ENCODE measurements around the gene GPR62.

GPR62 gene

DNA sequence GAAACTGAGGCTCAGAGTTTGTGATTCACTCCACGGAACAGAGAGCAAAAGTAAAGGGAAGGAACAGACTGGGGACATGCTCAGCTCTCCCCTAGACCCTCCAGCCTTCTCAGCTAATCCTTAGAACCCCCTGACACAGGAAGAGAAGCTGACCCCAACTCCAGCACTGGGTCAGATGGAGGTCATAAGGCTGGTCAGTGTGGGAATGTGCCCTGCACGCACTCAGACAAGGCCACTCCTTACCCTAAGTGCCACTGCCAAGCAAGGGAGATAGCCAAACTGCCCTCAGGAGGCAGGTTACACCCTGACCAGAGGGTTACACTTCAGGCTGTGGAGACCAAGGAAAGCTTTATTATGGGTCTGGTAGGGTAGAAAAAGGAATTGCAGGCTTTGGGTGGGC, 39.3 kb downstream of the GPR62 start:
- no peak for DNase-seq

- peak; percentile 91 to 94 for DNase-seq
Measured at GRCh38 chr3:51995346-51996163, 40.4 kb downstream of the GPR62 start, which contains the start of gene RPL29. RPL29 (minus strand) TSS chr3:51995895; CDS start chr3:51995461, 434 bp downstream.

GRCh38 chr3:51997172-51997571, 42.0 kb downstream of the GPR62 start:
- DNase-seq: no peak

DNA sequence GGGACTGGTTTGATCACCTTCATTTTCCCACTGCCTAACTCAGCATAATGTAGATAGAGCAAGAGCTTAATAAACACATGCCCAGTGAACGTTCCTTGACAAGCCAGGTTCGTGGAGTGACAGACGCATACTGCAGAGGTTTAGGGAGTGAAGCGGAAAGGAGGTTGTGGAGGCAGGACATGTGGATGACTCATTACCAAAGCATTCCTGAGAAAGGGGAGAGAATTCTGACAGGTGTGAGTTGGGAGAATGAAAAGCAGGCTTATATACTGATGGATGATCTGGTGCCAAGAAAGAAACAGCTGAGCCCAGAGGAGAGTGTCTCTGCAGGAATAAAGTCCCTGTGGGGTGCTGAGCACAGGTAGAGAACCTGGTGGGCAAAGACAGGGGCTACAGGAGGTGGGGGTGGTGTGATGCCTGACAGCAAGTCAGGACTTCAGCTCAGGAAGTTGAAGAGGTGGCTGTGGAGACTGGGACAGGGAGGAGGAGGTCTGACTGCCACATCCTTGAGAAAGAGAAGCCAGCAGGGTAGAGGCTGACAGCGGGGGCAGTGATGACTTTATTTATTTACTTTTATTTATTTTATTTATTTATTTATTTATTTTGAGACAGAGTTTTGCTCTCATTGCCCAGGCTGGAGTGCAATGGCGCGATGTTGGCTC, 42.9 kb downstream of the GPR62 start:
- DNase-seq: no peak

DNA sequence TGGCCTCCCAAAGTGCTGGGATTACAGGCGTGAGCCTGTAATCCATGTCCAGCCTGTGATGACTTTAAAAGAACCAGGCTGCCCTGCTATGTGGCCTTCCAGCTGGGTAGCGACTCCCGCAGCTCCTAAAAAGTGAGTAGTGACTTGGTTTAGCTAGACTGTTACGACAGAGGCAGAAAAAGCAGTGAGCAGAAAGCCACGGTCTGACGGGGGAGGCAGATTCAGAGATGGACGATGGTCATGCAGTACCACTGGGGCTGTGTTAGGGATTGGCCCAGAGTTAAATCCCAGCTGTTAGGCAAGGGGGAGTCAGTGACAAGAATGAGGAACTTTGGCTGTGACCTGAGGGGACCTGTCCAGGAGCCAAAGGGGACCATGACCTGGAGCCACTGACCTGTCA, 43.6 kb downstream of the GPR62 start:
- no peak for DNase-seq

DNA sequence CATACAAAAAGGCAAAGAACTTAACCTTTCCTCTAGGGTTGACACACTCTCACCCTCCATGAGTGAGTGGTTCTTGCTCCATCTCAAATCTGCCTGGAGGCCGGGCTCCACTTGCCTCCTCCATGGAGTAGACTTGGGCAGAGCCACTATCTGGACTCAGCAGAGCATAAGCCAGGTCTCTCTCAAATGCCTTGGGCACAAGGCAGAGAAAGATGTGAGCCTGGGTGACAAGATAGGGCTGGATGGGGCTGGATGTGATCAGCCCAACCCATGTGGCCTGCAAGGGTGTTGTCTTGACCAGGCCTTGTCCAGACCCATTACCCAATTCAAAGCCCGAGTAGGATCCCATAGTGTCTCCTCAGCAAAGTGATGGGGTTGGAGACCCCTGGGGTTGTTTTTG, 44.7 kb downstream of the GPR62 start:
- DNase-seq: no peak

DNA sequence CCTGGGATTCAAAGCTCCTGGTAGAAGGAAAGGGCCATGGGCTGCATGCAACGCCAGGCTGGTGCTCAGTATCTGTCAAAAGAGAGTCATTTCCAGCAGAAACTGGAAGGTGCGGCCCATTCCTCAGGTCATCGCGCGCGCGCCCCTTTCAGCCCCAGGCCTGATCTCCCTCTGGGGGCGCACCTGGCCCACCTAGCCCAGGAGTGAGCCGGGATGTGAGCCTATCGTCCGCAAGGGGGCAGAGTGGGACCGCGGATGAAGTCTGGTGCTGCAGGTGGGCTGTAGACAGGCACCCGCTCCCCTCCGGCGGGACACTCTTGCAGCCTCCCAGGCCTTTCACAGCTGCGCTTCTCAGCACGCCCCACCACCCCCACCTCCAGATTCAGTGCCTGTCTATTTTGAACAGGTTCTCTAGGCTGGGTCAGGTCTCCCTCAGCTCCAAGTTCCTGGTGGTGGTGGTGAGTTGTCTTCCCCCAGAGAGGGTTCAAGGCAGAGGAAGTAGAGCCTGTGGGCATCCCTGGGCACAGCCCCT, 46.3 kb downstream of the GPR62 start:
- DNase-seq: peak; percentile 85 to 87

DNA sequence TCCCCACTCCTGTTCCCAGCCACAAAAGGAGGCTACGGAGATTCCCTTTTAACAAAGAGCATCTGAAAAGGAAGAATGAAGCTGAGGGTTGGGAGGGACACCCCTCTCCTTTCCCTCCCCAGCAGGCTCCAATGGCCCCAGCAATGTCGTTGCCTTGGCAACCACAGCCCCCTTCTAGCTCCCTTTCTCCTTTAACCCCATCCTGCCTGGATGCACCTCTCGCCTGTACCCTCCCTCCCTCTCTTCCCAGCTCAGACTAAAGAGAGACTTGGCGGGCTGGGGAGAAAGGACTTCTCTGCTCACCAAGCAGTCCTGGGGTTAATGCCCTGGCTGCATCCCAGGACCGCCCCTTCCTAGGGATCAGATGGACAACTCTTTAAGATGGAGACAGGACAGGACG, 47.6 kb downstream of the GPR62 start:
- DNase-seq: no peak

DNA sequence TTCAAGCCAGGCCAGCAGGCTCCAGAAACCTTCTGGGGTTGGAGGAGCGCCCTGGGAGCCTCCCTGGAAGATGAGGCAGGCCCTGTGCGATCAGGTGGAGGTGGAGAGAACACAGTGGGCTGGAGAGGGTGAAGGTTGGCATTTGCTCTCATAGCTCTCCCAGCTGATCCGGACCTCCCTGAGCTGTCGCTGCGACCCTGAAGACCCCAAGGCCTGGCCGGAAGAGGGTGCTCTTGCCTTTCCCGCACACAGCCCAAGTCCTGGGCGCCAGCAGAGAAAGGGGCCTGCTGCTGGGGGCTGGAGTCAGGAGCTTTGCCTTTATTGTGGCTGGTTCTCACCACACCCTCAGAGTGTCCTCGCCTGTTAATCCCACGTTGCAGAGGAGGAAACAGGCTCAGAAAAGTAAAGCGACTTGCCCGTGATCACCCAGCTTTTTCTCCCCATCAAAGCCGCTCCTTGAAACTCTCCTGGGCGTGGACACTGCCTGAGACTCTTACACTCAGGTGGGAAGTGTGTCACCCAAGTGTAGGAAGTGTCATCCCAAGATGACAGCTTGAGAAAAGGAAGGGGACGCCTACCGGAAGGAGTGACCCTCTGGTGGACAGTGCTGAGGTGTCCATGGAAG, 49.1 kb downstream of the GPR62 start:
- no peak for DNase-seq

- no peak for DNase-seq
Measured at GRCh38 chr3:52004906-52005395, 49.8 kb downstream of the GPR62 start.

DNA sequence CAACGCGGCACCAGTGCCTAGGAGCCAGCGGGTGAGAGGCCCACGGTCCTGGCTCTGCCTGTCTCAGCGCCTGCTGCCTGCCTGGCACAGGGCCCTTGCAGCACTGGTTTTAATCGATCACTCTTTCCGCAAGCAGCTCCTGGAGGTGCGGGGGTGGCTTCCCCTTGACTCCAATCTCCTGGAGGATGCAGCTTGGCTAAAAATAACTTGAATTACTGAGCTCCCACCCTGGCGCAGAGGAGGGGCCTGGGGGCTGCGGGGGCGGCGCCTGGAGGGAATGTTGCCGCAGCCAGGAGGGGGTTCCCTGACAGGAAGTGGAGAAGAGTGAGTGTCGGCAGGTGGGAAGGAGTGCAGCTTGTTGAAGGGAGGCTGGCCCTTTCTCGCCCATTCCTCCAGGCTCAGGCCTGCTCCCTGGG, 50.4 kb downstream of the GPR62 start:
- DNase-seq: no peak

DNA sequence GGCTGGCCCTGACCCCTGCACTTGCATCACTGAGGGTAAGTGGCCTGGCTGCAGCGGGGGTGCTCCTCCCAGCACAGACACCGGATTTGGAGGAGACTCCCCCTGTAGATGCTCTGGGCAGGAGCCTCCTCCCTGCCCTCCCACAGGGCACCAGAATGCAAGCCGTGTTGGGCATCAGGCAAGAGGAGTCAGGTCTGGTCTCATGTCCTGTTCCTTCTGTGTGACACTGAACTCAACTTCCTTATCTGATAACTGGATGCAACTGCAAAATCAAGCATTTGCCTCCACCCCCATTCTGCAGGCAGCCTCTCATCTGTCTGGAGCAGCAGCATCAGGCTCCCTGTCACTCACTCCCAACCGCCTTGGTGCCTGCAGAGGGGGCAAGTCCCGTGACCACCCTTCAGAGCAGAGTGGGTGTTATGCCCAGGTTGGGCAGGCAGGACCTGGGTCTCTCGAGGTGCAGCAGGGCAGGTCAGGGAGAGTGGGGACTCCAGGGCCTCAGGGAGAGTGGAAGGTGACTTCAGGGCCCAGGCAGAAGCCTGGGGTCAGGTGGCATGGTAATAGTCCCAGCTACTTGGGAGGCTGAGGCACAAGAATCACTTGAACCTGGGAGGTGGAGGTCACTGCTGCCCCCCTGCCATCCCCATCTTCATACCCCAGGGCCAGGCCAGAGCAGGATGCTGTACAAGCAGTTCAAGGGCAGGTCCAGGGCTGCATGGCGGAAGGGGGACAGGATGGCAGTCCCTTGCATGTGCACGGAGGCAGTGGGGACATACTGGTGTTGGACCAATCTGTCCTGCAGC, 51.0 kb downstream of the GPR62 start:
- DNase-seq: no peak

DNA sequence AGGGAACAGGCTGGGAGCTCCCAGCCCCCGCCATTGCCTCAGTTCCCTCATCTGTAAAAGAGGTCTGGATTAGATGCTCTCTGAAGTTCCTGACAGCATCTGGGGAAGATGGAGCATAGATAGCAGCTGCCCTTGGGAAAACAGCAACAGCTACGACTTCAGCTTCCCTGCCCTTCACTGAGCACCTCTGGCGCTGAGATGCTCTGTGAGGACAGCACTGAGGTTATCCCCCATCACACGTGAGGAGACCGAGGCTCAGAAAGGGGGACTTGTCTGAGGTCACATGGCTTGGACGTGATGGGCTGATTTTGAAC, 51.6 kb downstream of the GPR62 start:
- no peak for DNase-seq
